Measurements from ENCODE around the gene PVR.

The PVR gene

GRCh38 chr19:44685877-44686276 is 42.2 kb downstream of the PVR start:
- H3K4me3 ChIP-seq (ENCODE audit: low read length): no peak overlapping the region
- TF ChIP-seq ZNF274 (IDR thresholded peaks at IDR 0.05; ENCODE audit: low read depth, low read length): no peak

GRCh38 chr19:44686896-44687295 is 43.2 kb downstream of the PVR start:
- H3K4me3 ChIP-seq (ENCODE audit: low read length): no peak overlapping the region
- no peak for TF ChIP-seq ZNF274 (IDR thresholded peaks at IDR 0.05; ENCODE audit: low read depth, low read length)

- TF ChIP-seq ZNF274 (IDR thresholded peaks at IDR 0.05; ENCODE audit: low read depth, low read length): no peak
- no peak overlapping the region for H3K4me3 ChIP-seq (ENCODE audit: low read length)
These were observed 44.2 kb downstream of the PVR start for GRCh38 chr19:44687888-44688287.

- no peak for TF ChIP-seq ZNF274 (IDR thresholded peaks at IDR 0.05; ENCODE audit: low read depth, low read length)
- H3K4me3 ChIP-seq (ENCODE audit: low read length): no peak overlapping the region
These were observed 45.8 kb downstream of the PVR start for GRCh38 chr19:44689290-44690130.

- no peak for TF ChIP-seq ZNF274 (IDR thresholded peaks at IDR 0.05; ENCODE audit: low read depth, low read length)
- H3K4me3 ChIP-seq (ENCODE audit: low read length): no peak overlapping the region
These were observed 46.4 kb downstream of the PVR start for GRCh38 chr19:44690131-44690440.

GRCh38 chr19:44692379-44692721 is 48.6 kb downstream of the PVR start:
- H3K4me3 ChIP-seq (ENCODE audit: low read length): no peak overlapping the region
- no peak for TF ChIP-seq ZNF274 (IDR thresholded peaks at IDR 0.05; ENCODE audit: low read depth, low read length)

GRCh38 chr19:44694184-44694579 is 50.5 kb downstream of the PVR start:
- TF ChIP-seq ZNF274 (IDR thresholded peaks at IDR 0.05; ENCODE audit: low read depth, low read length): no peak
- no peak overlapping the region for H3K4me3 ChIP-seq (ENCODE audit: low read length)

GRCh38 chr19:44696939-44697669 is 53.4 kb downstream of the PVR start:
- no peak overlapping the region for H3K4me3 ChIP-seq (ENCODE audit: low read length)
- no peak for TF ChIP-seq ZNF274 (IDR thresholded peaks at IDR 0.05; ENCODE audit: low read depth, low read length)

GRCh38 chr19:44697670-44698034 is 53.9 kb downstream of the PVR start:
- H3K4me3 ChIP-seq (ENCODE audit: low read length): no peak overlapping the region
- no peak for TF ChIP-seq ZNF274 (IDR thresholded peaks at IDR 0.05; ENCODE audit: low read depth, low read length)

- TF ChIP-seq ZNF274 (IDR thresholded peaks at IDR 0.05; ENCODE audit: low read depth, low read length): no peak
- no peak within 1 kb of the TSS for H3K4me3 ChIP-seq (ENCODE audit: low read length)
These were observed 54.9 kb downstream of the PVR start, which contains the start of gene CEACAM16 for GRCh38 chr19:44698492-44699201. Gene CEACAM16, plus strand, starts transcription at chr19:44699151. Its CDS starts 2,306 bp downstream, at chr19:44701457.

GRCh38 chr19:44700547-44700946 is 56.8 kb downstream of the PVR start:
- TF ChIP-seq ZNF274 (IDR thresholded peaks at IDR 0.05; ENCODE audit: low read depth, low read length): no peak
- no peak overlapping the region for H3K4me3 ChIP-seq (ENCODE audit: low read length)

GRCh38 chr19:44701228-44701627 is 57.5 kb downstream of the PVR start:
- H3K4me3 ChIP-seq (ENCODE audit: low read length): no peak overlapping the region
- no peak for TF ChIP-seq ZNF274 (IDR thresholded peaks at IDR 0.05; ENCODE audit: low read depth, low read length)

GRCh38 chr19:44702551-44703176 is 59.0 kb downstream of the PVR start:
- no peak for TF ChIP-seq ZNF274 (IDR thresholded peaks at IDR 0.05; ENCODE audit: low read depth, low read length)
- no peak overlapping the region for H3K4me3 ChIP-seq (ENCODE audit: low read length)

- TF ChIP-seq ZNF274 (IDR thresholded peaks at IDR 0.05; ENCODE audit: low read depth, low read length): no peak
- no peak overlapping the region for H3K4me3 ChIP-seq (ENCODE audit: low read length)
These were observed 59.8 kb downstream of the PVR start for GRCh38 chr19:44703336-44704078.
